HG02970 (cell line): ENCODE data around the gene RIPOR2.

Experiments
- ATAC-seq: cut with Tn5 transposase; IDR thresholded peaks from one replicate; pipeline ENCODE4 v1.9.1; 2021; ENCODE audit warnings: mild to moderate bottlenecking, moderate library complexity, moderate number of reproducible peaks; ENCODE audit not compliant: unreplicated experiment, low FRiP score

RIPOR2 gene

DNA sequence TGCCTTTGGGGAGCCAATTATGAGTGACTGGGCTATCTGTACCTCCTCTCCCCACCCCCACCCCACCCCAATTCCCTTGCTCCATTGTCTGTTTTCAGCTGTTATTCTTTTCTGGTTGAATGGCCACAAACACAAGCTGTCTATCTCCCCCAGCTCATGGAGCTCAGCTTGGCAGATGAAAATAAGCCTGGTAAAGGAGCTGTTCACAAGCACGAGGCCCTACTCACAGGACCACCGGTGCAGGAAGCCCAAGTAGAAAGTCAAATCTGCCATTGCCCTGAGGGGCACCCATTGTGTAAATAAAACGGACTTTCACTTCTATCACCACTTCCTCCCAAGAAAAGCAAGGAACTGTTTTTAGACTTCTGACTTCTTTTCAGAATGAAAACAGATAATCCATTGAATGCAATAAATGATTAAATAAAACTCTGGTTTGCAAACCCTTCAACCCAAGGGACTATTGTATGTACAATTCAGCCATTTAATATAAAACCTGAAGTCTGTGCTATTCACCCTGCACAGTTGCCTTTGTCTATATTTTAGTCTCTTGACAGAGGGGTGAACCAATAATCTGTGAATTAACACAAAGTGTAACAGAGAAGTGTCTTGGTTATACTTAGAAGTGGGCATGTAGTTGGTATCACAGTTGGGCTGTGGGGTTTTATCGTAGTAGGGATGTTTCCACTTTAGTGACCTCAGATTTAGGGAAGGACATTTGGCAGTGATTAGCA, 27.7 kb downstream of the RIPOR2 start:
- ATAC-seq: no peak

- ATAC-seq: no peak
Measured at GRCh38 chr6:24906314-24906713, 29.4 kb downstream of the RIPOR2 start.

- ATAC-seq: no peak
Measured at GRCh38 chr6:24905483-24905882, 30.3 kb downstream of the RIPOR2 start.

DNA sequence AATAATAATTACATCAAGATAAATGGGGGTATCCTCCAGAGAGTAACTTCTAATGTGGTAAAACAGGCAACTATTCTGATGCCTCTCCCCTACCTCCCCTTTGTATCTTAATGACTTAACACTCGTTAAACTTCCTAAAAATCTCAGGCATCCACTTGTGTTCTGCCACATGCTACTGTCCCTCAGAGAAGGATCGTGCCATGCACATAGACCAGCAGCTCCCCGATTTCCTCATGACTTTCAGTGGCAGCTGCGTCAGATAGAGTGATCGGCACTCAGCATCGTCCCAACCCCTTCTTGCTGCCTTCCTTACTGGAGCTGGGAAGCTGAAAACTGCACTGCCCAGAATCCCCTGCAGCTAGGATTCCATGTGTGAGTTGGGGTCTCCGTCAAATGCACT, 32.1 kb downstream of the RIPOR2 start:
- no peak for ATAC-seq

- no peak for ATAC-seq
Measured at GRCh38 chr6:24902782-24903181, 33.0 kb downstream of the RIPOR2 start.

DNA sequence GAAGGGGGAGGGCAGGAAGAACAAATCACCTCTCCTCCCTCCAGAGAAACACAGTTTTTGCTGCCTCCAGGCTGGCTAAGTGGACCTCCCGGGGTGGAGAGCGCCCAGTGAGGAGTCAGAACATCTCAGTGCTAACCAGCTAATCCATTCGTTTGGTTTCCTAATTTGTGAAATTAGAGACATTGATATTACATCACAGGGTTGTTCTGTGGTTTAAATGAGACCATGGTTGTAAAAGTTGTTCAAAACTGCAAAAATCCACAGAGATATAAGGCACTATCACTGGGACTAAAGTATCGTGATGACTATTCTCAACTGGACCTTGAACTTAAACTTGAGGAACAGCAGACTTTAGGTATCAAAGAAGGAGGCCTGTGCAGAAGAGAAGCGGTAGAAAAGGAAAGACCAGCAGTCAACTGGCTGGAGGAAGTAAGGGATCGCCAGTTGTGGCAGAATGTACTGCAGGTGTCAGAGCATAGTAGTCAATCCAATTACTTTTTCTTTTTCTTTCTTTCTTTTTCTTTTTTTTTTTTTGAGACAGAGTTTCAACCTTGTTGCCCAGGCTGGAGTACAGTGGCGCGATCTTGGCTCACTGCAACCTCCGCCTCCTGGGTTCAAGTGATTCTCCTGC, 33.9 kb downstream of the RIPOR2 start:
- no peak for ATAC-seq

DNA sequence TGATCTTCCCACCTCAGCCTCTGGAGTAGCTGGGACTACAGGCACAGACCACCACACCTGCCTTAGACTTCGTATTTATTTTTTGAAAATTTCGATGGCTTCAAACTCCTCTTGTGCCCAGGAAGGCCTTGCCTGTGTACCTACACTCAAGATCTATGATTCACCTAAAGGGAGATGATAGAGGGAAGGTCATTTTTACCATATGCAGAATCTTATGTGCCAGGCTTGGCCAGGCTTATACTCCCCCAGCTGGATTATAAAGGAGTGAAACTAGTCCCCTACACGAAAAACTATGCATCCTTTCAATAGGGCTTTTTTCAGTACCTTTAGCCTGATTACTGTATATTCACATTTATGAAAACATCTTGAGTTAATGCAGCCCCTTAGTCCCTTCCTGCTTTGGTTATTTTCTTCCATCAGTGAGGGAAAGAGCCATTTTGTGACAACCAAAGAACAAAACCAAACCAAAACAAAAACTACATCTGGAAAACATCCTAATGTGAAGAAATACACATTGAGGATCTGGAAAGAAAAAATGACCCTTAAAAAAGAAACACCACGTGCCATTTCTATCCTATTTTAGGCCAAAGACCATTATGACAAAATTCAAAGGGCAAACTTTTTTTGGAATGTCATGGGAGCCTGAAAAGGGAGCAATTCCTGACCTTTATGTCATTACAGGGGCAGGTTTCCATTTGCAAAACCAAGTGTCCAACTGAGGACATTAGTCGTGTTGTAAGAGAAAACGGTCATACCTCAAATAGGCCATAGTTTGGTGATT, 34.7 kb downstream of the RIPOR2 start:
- no peak for ATAC-seq

DNA sequence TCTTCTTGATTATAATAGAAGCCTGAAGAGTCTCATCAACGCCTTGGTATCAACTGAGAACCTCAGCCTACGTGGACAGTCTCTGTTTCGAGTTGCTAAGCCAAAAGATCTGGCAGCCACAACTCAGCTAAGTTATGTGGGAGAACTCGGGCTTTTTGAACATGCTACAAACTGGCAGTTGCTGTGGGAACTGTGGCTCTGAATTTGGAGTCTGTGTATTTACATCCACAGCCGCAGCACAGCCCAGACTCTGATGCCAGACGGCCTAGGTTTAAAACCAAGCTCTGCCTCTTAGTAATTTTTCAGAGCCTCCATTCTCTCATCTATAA, 35.8 kb downstream of the RIPOR2 start:
- no peak for ATAC-seq

DNA sequence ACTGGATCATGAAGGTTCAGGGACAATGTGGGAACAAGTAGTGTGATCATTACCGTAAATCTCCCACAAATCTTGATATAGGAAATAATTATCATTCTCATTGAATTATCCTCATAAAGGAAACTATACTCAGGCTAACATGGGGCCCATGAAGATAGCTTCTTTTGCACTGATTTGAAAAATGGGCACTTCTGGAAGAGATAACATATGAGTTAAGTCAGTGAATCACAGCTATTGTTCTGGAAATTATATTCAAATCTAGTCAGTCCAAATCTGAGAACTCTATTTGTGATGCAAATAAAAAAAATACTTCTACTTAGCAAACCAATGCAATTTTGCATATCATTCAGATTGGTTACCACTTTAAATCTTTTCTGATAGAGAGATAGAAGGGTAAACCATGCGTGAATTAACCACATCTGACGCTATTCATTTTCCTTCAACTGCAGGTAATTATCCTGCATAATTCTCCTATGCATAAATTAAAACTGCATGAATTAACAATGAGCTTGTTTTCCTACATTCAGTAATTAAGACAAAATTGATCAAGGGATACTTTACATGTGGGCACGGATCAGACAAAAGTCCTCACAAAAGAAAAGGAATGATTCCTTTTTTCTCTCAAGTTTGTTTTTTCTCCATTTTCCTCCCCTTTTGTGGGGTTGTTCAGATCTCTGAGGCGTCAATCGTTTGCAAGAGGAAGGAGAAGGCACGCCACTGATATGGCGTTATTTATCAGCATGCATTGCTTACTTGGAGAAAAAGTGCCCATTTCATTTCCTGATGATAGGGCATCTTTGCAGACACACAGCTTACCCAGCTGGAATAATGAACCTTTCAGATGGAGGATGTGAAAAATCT, 36.4 kb downstream of the RIPOR2 start:
- no peak for ATAC-seq

- ATAC-seq: no peak
Measured at GRCh38 chr6:24898676-24899075, 37.1 kb downstream of the RIPOR2 start.

GRCh38 chr6:24897186-24897585, 38.6 kb downstream of the RIPOR2 start:
- no peak for ATAC-seq

DNA sequence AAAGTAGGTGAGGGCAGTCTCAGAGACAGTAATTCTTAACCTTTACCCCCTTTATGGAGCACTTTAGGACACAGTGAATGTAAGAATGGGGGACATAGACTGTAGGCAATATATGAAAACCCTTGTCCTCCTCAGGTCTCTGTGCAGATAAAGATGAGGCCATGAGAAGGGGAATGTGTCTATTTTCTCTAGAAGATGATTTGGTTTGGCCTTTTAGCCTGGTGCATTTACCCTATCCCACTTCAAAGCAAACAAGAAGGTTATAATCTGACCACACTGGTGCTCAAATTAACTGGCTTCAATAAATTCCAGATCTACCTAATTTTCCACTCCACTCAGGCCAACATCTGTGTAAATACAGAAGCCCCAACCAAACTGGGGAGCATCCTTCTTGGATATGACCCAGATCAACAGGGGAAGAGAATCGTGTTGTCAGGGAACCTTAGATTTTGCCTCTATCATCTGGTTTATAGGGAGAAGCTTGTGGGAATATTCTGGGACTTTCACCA, 42.4 kb downstream of the RIPOR2 start:
- ATAC-seq: no peak

GRCh38 chr6:24891004-24891403, 44.8 kb downstream of the RIPOR2 start:
- ATAC-seq: no peak

DNA sequence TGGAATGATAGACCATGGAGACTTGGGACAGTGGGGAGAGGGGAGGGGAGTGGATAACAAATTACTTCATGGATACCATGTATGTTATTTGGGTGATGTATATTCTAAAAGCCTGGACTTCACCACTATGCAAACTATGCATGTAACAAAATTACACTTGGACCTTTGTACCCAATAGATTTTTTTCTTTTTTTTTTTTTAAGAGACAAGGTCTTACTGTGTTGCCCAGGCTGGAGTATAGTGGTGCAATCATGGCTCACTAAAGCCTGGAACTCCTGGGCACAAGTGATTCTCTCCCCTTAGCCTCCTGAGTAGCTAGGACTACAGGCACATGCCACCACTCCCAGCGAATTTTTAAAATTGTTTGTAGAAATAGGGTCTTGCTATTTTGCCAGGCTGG, 45.3 kb downstream of the RIPOR2 start:
- ATAC-seq: no peak

- ATAC-seq: no peak
Measured at GRCh38 chr6:24888715-24889370, 46.9 kb downstream of the RIPOR2 start.

GRCh38 chr6:24887545-24888140, 48.1 kb downstream of the RIPOR2 start:
- ATAC-seq: no peak

DNA sequence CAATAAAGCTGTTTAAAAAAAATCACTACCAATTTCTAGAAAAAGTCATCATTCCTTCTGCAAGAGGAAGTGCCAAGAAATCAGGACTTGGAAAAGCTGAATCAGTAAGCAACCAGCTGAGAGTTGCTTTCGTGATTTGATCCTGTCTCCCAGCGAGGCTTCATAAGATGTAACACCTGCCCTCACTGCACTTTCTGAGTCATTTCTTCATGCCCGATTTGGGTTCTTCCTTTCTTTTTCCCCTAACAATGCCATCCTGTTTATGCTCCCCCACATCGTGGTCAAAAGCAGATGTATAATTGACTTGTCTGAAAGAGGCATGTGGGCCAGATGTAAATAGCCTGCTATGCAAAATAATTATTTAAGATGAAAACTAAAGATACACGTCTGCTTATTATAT, 52.1 kb downstream of the RIPOR2 start:
- ATAC-seq: no peak

- ATAC-seq: no peak
Measured at GRCh38 chr6:24882835-24883555, 52.8 kb downstream of the RIPOR2 start.

DNA sequence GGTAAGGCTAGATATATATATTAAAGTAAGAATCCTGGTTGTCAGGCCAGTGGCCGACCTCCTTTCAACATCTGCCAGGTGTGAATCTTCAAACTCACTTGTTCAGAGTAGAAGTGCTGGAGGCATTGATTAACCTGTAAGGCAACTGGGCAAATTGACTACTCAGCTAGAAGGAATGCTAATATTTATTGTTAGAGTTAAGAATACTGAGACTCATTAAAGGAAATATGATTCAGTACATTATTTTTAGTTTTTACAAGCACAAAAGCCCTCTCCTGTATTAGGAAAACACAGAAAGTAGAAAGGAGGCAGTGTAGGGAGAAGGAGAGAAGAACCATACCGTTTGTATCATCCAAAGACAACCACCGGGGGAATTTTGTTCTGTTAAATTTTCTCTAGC, 53.5 kb downstream of the RIPOR2 start:
- ATAC-seq: no peak
